ENCODE data around the gene PPP1R16B.

- TF ChIP-seq CTCF (IDR thresholded peaks at IDR 0.05) (no peak), POLR2A (IDR thresholded peaks at IDR 0.05) (no peak)
Measured at GRCh38 chr20:38829296-38829875, 23.9 kb downstream of the PPP1R16B start.
